Lung microvascular endothelial cell (primary cell): ENCODE data around the gene MOV10L1. TPM values are rescaled to one million over a fixed set of nuclear protein-coding genes. Genes with fewer than 3 reads are reported as not detected.

Experiments used
- DNase-seq, 2 donors: peaks; one replicate each; pipeline versions ENCODE4 v3.0.0 to v3.0.0-alpha.2; 2010; ENCODE audit warnings: low read depth in 2 of 2
- total RNA-seq: library from RNA; depleted of rRNA; stranded (reverse); fragments of >200 nt; gene quantifications from 2 replicates; pipeline ENCODE4 v1.2.1, GENCODE V29; 2014

Gene MOV10L1
- total RNA-seq, 1 donor from 2014 or later: 44.2 TPM

GRCh38 chr22:50104141-50104544 lies 14.3 kb downstream of the MOV10L1 start:
- DNase-seq: no peak

GRCh38 chr22:50105208-50106100 lies 15.6 kb downstream of the MOV10L1 start:
- peak; percentile 69 to 70 for DNase-seq

- DNase-seq: no peak
Observed at GRCh38 chr22:50107529-50107928, 17.7 kb downstream of the MOV10L1 start.

- no peak for DNase-seq
Observed at GRCh38 chr22:50111056-50111455, 21.2 kb downstream of the MOV10L1 start.

- peak; percentile 66 to 96 for DNase-seq
Observed at GRCh38 chr22:50112151-50113118, 22.6 kb downstream of the MOV10L1 start.

- DNase-seq: peak; percentile 83 to 84
Observed at GRCh38 chr22:50114221-50115021, 24.6 kb downstream of the MOV10L1 start.

GRCh38 chr22:50115693-50116092 lies 25.9 kb downstream of the MOV10L1 start:
- DNase-seq: peak; percentile 85 to 95

GRCh38 chr22:50117168-50117762 lies 27.5 kb downstream of the MOV10L1 start:
- no peak for DNase-seq

GRCh38 chr22:50118129-50118528 lies 28.3 kb downstream of the MOV10L1 start:
- no peak for DNase-seq

GRCh38 chr22:50118557-50119168 lies 28.9 kb downstream of the MOV10L1 start:
- DNase-seq: peak; percentile 68 to 99

GRCh38 chr22:50119169-50119767 lies 29.5 kb downstream of the MOV10L1 start:
- DNase-seq: no peak

- DNase-seq: peak; percentile 89 to 96
Observed at GRCh38 chr22:50119768-50120251, 30.0 kb downstream of the MOV10L1 start.

GRCh38 chr22:50121202-50121740 lies 31.5 kb downstream of the MOV10L1 start:
- peak in 1 of 2 donors; percentile 48 for DNase-seq

- DNase-seq: no peak
Observed at GRCh38 chr22:50123119-50123518, 33.3 kb downstream of the MOV10L1 start.

- DNase-seq: no peak
Observed at GRCh38 chr22:50125029-50125428, 35.2 kb downstream of the MOV10L1 start.

- no peak for DNase-seq
Observed at GRCh38 chr22:50129121-50129736, 39.4 kb downstream of the MOV10L1 start.

- DNase-seq: no peak
Observed at GRCh38 chr22:50131894-50132293, 42.1 kb downstream of the MOV10L1 start.

GRCh38 chr22:50134481-50134880 lies 44.7 kb downstream of the MOV10L1 start:
- DNase-seq: no peak

- peak in 1 of 2 donors; percentile 46 for DNase-seq
Observed at GRCh38 chr22:50136581-50137015, 46.8 kb downstream of the MOV10L1 start.
